GM12878 (cell line): ENCODE measurements around the gene SLC3A2. TPM values are rescaled to one million over a fixed set of nuclear protein-coding genes. Genes with fewer than 3 reads are reported as not detected.
A peak's percentile ranks its signal among the peaks of the same experiment; 100 is the strongest.

Experiments
- ASH2L ChIP-seq: fragments of 300-600, 200-600 bp; sonication (generic); IDR thresholded peaks from 2 replicates; pipeline ENCODE4 v1.6.1; 2017; ENCODE audit warnings: low read depth, mild to moderate bottlenecking, borderline replicate concordance
- BACH1 ChIP-seq: fragments of 450-650 bp; IDR thresholded peaks from 2 replicates; pipeline ENCODE4 v1.6.1; 2017; ENCODE audit warnings: mild to moderate bottlenecking, borderline replicate concordance
- BCL11A ChIP-seq: IDR thresholded peaks from 2 replicates; pipeline ENCODE4 v1.6.1; 2011; ENCODE audit warnings: low read depth, low read length
- CHD1 ChIP-seq: IDR thresholded peaks from 2 replicates; pipeline ENCODE4 v1.6.1; 2012; ENCODE audit warnings: low read depth, low read length, improper control_type of control experiment
- CHD2 ChIP-seq: IDR thresholded peaks from 2 replicates; pipeline ENCODE4 v1.6.1; 2011; ENCODE audit warnings: low read depth, low read length, improper control_type of control experiment, borderline replicate concordance
- DPF2 ChIP-seq: fragments of 450-650 bp; IDR thresholded peaks from 2 replicates; pipeline ENCODE4 v1.6.1; 2017; ENCODE audit warnings: mild to moderate bottlenecking
- EZH2 ChIP-seq: IDR thresholded peaks from 2 replicates; pipeline ENCODE4 v1.6.1; 2012; ENCODE audit warnings: low read depth, mild to moderate bottlenecking, control low read depth, inconsistent platforms, low read length, borderline replicate concordance; ENCODE audit not compliant: control insufficient read depth
- HDAC2 ChIP-seq: fragments of 200-600 bp; sonication (generic); IDR thresholded peaks from 2 replicates; pipeline ENCODE4 v1.6.1; 2017
- IKZF2 ChIP-seq, 2 experiments: fragments of 450-650 bp; IDR thresholded peaks; 2 replicates each; pipeline ENCODE4 v1.6.1; 2017; ENCODE audit warnings: mild to moderate bottlenecking in 2 of 2, moderate library complexity in 2 of 2
- IRF4 ChIP-seq: IDR thresholded peaks from 2 replicates; pipeline ENCODE4 v1.6.1; 2011; ENCODE audit warnings: low read depth, low read length
- JUNB ChIP-seq: IDR thresholded peaks from 2 replicates; pipeline ENCODE4 v1.6.1; 2016; ENCODE audit warnings: antibody characterized with exemption, mild to moderate bottlenecking
- MTA3 ChIP-seq: IDR thresholded peaks from 2 replicates; pipeline ENCODE4 v1.6.1; 2012; ENCODE audit warnings: low read length, inconsistent platforms, borderline replicate concordance
- NBN ChIP-seq: fragments of 450-650 bp; IDR thresholded peaks from 2 replicates; pipeline ENCODE4 v1.6.1; 2016
- NFYB ChIP-seq: IDR thresholded peaks from 2 replicates; pipeline ENCODE4 v1.6.1; 2011; ENCODE audit warnings: low read depth, mild to moderate bottlenecking, low read length, improper control_type of control experiment, moderate library complexity; ENCODE audit not compliant: insufficient read depth
- NR2C2 ChIP-seq: IDR thresholded peaks from 2 replicates; pipeline ENCODE4 v1.6.1; 2011; ENCODE audit warnings: borderline replicate concordance, low read depth; ENCODE audit not compliant: control insufficient read depth, insufficient read length
- PAX5 ChIP-seq: IDR thresholded peaks from 2 replicates; pipeline ENCODE4 v1.6.1; 2011; ENCODE audit warnings: low read depth, low read length, borderline replicate concordance
- POLR2A ChIP-seq: IDR thresholded peaks from 2 replicates; pipeline ENCODE4 v1.6.1; 2011; ENCODE audit warnings: low read depth, mild to moderate bottlenecking, low read length
- POLR2AphosphoS5 ChIP-seq: IDR thresholded peaks from 2 replicates; pipeline ENCODE4 v1.6.1; 2011; ENCODE audit warnings: mild to moderate bottlenecking, low read length, inconsistent platforms
- POU2F2 ChIP-seq: IDR thresholded peaks from 3 replicates; pipeline ENCODE4 v1.6.1; 2011; ENCODE audit warnings: low read depth, mild to moderate bottlenecking, low read length, borderline replicate concordance
- SMARCA5 ChIP-seq: fragments of 450-650 bp; IDR thresholded peaks from 2 replicates; pipeline ENCODE4 v1.6.1; 2017; ENCODE audit warnings: mild to moderate bottlenecking
- ZNF207 ChIP-seq: fragments of 450-650 bp; IDR thresholded peaks from 2 replicates; pipeline ENCODE4 v1.6.1; 2014; ENCODE audit warnings: antibody characterized with exemption, mild to moderate bottlenecking, borderline replicate concordance
- ZNF274 ChIP-seq: IDR thresholded peaks from one replicate; pipeline ENCODE4 v1.8.0; 2011; ENCODE audit not compliant: insufficient read length, insufficient read depth
- polyA plus RNA-seq, 11 experiments: library from polyadenylated mRNA; depleted of rRNA in 4 of 11; unstranded in 6 of 11; stranded (reverse) in 5 of 11; fragments of >200 nt; fragmentation: Nextera tagmentation in 4 of 11; fragmentation: Illumina TruSeq in 1 of 11; extraction: Ambion mirVana in 4 of 11; extraction: Trizol in 1 of 11; gene quantifications; 1 replicate in 1 of 11; 2 replicates in 10 of 11; pipeline versions ENCODE4 v1.2.1 to v1.2.3, GENCODE V29; 2011 to 2016; ENCODE audit warnings: inconsistent platforms in 2 of 11, missing spikeins in 2 of 11, low read depth in 1 of 11
- total RNA-seq, 4 experiments: library from RNA; depleted of rRNA in 3 of 4; stranded (reverse); fragments of >200 nt in 3 of 4; fragmentation: Illumina TruSeq in 1 of 4; extraction: Trizol in 1 of 4; gene quantifications; 2 replicates each; pipeline versions ENCODE4 v1.2.1 to v1.2.3, GENCODE V29; 2013 to 2021
- TF ChIP-seq, protein P1 (sequence below): fragments of 450-650 bp; IDR thresholded peaks from 2 replicates; pipeline ENCODE4 v1.6.1; 2016; ENCODE audit warnings: mild to moderate bottlenecking, moderate library complexity, borderline replicate concordance
- TF ChIP-seq, protein P2 (sequence below): fragments of 450-650 bp; IDR thresholded peaks from 2 replicates; pipeline ENCODE4 v1.6.1; 2017; ENCODE audit warnings: low read depth, mild to moderate bottlenecking, moderate library complexity
- TF ChIP-seq, protein P3 (sequence below): fragments of 450-650 bp; formaldehyde crosslinking; IDR thresholded peaks from 2 replicates; pipeline ENCODE4 v1.4.0; 2020; ENCODE audit warnings: mild to moderate bottlenecking, moderate library complexity

The SLC3A2 gene
- total and polyA plus RNA-seq, 10 of the 15 experiments (the other 5 are each of a cell fraction or from before 2014, with no cell fraction given) = 6.9 to 158 (median 106) TPM

DNA sequence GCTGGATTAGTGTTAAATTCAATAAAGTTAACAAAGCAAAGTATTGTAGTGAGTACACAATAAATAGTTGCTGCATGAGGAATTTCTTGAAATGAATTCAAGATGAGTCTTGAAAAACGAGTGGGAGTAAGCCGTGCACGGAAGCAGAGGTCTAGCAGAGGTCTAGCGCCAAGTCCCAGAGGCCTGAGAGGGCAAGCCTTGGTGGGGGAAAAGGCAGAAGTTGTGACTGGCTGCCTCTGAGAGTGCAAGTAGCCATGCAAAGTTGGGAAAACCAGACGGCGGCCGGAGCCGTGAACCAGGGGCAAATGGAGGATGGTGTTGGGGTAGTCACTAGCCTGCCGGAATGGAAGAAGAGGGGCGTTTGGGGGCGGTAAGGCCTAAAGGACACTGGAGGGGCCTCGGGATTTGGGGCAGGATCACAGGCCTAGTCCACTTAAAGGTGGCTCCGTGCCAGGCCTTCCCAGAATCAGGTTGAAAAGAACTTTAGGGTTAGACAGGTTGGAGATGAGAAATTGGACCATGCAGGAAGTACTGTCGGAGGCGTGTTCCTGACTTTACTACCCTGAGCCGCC, 379 bp upstream of the SLC3A2 start (continued):
- no peak for TF ChIP-seq CHD2
- TF ChIP-seq SMARCA5 = no peak
- no peak for TF ChIP-seq HDAC2
- TF ChIP-seq BACH1 = 0 out of 2 replicates have a peak, but pooled peaks have one; percentile 7
- TF ChIP-seq POLR2A = no peak
- peak; percentile 51 to 71 for TF ChIP-seq IKZF2 (IDR thresholded peaks at IDR 0.05)
- no peak for TF ChIP-seq BCL11A
- TF ChIP-seq PAX5 = no peak
- no peak for TF ChIP-seq DPF2
- no peak for TF ChIP-seq POU2F2
- TF ChIP-seq, protein P1, sequence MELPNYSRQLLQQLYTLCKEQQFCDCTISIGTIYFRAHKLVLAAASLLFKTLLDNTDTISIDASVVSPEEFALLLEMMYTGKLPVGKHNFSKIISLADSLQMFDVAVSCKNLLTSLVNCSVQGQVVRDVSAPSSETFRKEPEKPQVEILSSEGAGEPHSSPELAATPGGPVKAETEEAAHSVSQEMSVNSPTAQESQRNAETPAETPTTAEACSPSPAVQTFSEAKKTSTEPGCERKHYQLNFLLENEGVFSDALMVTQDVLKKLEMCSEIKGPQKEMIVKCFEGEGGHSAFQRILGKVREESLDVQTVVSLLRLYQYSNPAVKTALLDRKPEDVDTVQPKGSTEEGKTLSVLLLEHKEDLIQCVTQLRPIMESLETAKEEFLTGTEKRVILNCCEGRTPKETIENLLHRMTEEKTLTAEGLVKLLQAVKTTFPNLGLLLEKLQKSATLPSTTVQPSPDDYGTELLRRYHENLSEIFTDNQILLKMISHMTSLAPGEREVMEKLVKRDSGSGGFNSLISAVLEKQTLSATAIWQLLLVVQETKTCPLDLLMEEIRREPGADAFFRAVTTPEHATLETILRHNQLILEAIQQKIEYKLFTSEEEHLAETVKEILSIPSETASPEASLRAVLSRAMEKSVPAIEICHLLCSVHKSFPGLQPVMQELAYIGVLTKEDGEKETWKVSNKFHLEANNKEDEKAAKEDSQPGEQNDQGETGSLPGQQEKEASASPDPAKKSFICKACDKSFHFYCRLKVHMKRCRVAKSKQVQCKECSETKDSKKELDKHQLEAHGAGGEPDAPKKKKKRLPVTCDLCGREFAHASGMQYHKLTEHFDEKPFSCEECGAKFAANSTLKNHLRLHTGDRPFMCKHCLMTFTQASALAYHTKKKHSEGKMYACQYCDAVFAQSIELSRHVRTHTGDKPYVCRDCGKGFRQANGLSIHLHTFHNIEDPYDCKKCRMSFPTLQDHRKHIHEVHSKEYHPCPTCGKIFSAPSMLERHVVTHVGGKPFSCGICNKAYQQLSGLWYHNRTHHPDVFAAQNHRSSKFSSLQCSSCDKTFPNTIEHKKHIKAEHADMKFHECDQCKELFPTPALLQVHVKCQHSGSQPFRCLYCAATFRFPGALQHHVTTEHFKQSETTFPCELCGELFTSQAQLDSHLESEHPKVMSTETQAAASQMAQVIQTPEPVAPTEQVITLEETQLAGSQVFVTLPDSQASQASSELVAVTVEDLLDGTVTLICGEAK = peak; percentile 54; the same call in 1 of the 2 replicates
- no peak for TF ChIP-seq NR2C2
- TF ChIP-seq, protein P2, sequence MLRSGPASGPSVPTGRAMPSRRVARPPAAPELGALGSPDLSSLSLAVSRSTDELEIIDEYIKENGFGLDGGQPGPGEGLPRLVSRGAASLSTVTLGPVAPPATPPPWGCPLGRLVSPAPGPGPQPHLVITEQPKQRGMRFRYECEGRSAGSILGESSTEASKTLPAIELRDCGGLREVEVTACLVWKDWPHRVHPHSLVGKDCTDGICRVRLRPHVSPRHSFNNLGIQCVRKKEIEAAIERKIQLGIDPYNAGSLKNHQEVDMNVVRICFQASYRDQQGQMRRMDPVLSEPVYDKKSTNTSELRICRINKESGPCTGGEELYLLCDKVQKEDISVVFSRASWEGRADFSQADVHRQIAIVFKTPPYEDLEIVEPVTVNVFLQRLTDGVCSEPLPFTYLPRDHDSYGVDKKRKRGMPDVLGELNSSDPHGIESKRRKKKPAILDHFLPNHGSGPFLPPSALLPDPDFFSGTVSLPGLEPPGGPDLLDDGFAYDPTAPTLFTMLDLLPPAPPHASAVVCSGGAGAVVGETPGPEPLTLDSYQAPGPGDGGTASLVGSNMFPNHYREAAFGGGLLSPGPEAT = peak; percentile 98
- no peak for TF ChIP-seq POLR2AphosphoS5
- no peak for TF ChIP-seq ZNF207
- no peak for TF ChIP-seq EZH2
- no peak for TF ChIP-seq MTA3
- no peak for TF ChIP-seq NBN
- TF ChIP-seq NFYB = no peak
- no peak for TF ChIP-seq ASH2L
- no peak for TF ChIP-seq JUNB
- TF ChIP-seq ZNF274 = no peak
- TF ChIP-seq, protein P3, sequence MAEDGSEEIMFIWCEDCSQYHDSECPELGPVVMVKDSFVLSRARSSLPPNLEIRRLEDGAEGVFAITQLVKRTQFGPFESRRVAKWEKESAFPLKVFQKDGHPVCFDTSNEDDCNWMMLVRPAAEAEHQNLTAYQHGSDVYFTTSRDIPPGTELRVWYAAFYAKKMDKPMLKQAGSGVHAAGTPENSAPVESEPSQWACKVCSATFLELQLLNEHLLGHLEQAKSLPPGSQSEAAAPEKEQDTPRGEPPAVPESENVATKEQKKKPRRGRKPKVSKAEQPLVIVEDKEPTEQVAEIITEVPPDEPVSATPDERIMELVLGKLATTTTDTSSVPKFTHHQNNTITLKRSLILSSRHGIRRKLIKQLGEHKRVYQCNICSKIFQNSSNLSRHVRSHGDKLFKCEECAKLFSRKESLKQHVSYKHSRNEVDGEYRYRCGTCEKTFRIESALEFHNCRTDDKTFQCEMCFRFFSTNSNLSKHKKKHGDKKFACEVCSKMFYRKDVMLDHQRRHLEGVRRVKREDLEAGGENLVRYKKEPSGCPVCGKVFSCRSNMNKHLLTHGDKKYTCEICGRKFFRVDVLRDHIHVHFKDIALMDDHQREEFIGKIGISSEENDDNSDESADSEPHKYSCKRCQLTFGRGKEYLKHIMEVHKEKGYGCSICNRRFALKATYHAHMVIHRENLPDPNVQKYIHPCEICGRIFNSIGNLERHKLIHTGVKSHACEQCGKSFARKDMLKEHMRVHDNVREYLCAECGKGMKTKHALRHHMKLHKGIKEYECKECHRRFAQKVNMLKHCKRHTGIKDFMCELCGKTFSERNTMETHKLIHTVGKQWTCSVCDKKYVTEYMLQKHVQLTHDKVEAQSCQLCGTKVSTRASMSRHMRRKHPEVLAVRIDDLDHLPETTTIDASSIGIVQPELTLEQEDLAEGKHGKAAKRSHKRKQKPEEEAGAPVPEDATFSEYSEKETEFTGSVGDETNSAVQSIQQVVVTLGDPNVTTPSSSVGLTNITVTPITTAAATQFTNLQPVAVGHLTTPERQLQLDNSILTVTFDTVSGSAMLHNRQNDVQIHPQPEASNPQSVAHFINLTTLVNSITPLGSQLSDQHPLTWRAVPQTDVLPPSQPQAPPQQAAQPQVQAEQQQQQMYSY (CRISPR knock-in tag) = no peak
- TF ChIP-seq IRF4 = no peak
- no peak for TF ChIP-seq CHD1
